PFSK-1 (cell line): ENCODE measurements around the gene EHF.

Experiments used
- FOXP2 ChIP-seq: optimal IDR thresholded peaks from 2 replicates; pipeline ENCODE3; 2011; ENCODE audit warnings: borderline replicate concordance, control low read depth, inconsistent platforms; ENCODE audit not compliant: insufficient read depth; ENCODE audit errors: extremely low read length, extremely low read depth
- POLR2AphosphoS5 ChIP-seq: IDR thresholded peaks from 2 replicates; pipeline ENCODE4 v1.6.1; 2012; ENCODE audit warnings: low read depth, mild to moderate bottlenecking, control low read depth, low read length, moderate library complexity
- SIN3A ChIP-seq: IDR thresholded peaks from 2 replicates; pipeline ENCODE4 v1.6.1; 2012; ENCODE audit warnings: mild to moderate bottlenecking, low read length, moderate library complexity, borderline replicate concordance; ENCODE audit not compliant: insufficient read depth
- TAF1 ChIP-seq: IDR thresholded peaks from 2 replicates; pipeline ENCODE4 v1.6.1; 2012; ENCODE audit warnings: low read length, control low read depth, borderline replicate concordance; ENCODE audit not compliant: insufficient read depth
- TF ChIP-seq, protein P1 (sequence below), 2 experiments: IDR thresholded peaks; 2 replicates each; pipeline versions ENCODE4 v1.6.1 to v1.8.0; 2011 to 2012; ENCODE audit warnings: low read depth in 2 of 2, low read length in 2 of 2, control low read depth in 1 of 2, inconsistent platforms in 1 of 2, mild to moderate bottlenecking in 1 of 2, moderate library complexity in 1 of 2; ENCODE audit not compliant: insufficient read depth in 1 of 2

DNA sequence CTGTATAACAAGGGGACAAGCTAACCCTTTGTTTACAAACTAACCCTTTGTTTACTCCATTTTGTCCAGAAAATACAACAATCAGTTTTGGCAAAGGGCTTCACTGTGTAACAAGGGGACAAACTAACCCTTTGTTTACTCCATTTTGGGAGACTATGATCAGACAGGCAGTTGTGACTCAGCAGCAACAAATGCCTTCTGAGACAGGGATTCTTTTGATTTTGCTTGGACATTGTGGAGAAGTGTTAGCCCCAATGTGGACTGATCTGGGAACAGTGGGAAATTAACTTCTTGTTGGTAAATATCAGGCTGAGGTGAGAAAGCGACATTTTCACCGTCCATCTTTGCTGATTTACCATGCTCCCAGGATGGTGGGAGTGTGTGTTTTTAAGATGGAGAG lies 983 bp downstream of the EHF start:
- TF ChIP-seq POLR2AphosphoS5 = no peak
- no peak for TF ChIP-seq TAF1
- TF ChIP-seq, protein P1, sequence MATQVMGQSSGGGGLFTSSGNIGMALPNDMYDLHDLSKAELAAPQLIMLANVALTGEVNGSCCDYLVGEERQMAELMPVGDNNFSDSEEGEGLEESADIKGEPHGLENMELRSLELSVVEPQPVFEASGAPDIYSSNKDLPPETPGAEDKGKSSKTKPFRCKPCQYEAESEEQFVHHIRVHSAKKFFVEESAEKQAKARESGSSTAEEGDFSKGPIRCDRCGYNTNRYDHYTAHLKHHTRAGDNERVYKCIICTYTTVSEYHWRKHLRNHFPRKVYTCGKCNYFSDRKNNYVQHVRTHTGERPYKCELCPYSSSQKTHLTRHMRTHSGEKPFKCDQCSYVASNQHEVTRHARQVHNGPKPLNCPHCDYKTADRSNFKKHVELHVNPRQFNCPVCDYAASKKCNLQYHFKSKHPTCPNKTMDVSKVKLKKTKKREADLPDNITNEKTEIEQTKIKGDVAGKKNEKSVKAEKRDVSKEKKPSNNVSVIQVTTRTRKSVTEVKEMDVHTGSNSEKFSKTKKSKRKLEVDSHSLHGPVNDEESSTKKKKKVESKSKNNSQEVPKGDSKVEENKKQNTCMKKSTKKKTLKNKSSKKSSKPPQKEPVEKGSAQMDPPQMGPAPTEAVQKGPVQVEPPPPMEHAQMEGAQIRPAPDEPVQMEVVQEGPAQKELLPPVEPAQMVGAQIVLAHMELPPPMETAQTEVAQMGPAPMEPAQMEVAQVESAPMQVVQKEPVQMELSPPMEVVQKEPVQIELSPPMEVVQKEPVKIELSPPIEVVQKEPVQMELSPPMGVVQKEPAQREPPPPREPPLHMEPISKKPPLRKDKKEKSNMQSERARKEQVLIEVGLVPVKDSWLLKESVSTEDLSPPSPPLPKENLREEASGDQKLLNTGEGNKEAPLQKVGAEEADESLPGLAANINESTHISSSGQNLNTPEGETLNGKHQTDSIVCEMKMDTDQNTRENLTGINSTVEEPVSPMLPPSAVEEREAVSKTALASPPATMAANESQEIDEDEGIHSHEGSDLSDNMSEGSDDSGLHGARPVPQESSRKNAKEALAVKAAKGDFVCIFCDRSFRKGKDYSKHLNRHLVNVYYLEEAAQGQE (IDR thresholded peaks at IDR 0.05; ENCODE audit: insufficient read depth in 1 of 2, low read depth in 2 of 2, low read length in 2 of 2) = no peak
- no peak for TF ChIP-seq SIN3A
- TF ChIP-seq FOXP2 = no peak
